HepG2 (cell line): Measurements from ENCODE around the gene BCAP29. TPM values are rescaled to one million over a fixed set of nuclear protein-coding genes. Genes with fewer than 3 reads are reported as not detected.
A peak's percentile ranks its signal among the peaks of the same experiment; 100 is the strongest.

ENCODE experiments used
- ATAC-seq: fragments of 200-7000 bp; cut with Tn5 transposase; 3 replicates; pipeline ENCODE4 v1.9.1; 2020; ENCODE audit warnings: mild to moderate bottlenecking, moderate library complexity
- BruUV-seq: library from RNA; stranded (reverse); fragments of 400-500 nt; replicated peaks from 2 replicates; lab custom pipeline; 2021; lab: Mats Ljungman, UMichigan
- CTCF ChIA-PET: fragments of 300-600 bp; formaldehyde crosslinking; extraction: SDS; loops from one replicate; lab custom pipeline; 2021; ENCODE audit warnings: low total read pairs, inconsistent platforms, low intra/inter-chr PET ratio; lab: Yijun Ruan, JAX
- POLR2A ChIA-PET: fragments of 350-600 bp; sonication (Branson Sonifier 250); formaldehyde crosslinking; loops from one replicate; lab custom pipeline; 2020; ENCODE audit warnings: antibody characterized with exemption, inconsistent platforms; lab: Yijun Ruan, JAX
- DNase-seq: peaks from one replicate; pipeline ENCODE4 v3.0.0-alpha.2; 2015; ENCODE audit warnings: low spot score
- FAIRE-seq: peaks from 3 replicates; lab custom pipeline; 2011; peaks lifted over from hg19 to GRCh38; lab: Jason Lieb, UNC
- H2AFZ ChIP-seq: one replicate; pipeline ENCODE4 v1.6.1; 2011; ENCODE audit warnings: low read length, inconsistent platforms
- H3K27ac ChIP-seq: fragments of 300-600 bp; 3 replicates; pipeline ENCODE4 v1.8.0; 2011; ENCODE audit warnings: mixed run types, mild to moderate bottlenecking, mixed read lengths, low read length, inconsistent platforms; ENCODE audit not compliant: insufficient read depth; ENCODE audit errors: extremely low read length
- H3K27me3 ChIP-seq, 2 experiments: fragments of 200-600 bp in 1 of 2; 2 replicates in 1 of 2; 3 replicates in 1 of 2; pipeline versions ENCODE4 v1.6.0 to v1.8.0; 2011; ENCODE audit warnings: low read length in 2 of 2, mild to moderate bottlenecking in 2 of 2, moderate library complexity in 2 of 2, inconsistent platforms in 1 of 2; ENCODE audit not compliant: insufficient read depth in 2 of 2, control insufficient read depth in 1 of 2
- H3K36me3 ChIP-seq, 2 experiments: fragments of 200-600 bp in 1 of 2; replicated peaks in 1 of 2; 2 replicates in 1 of 2; 3 replicates in 1 of 2; pipeline versions ENCODE4 v1.5.1 to v1.8.0; 2011; ENCODE audit warnings: low read length in 2 of 2, inconsistent platforms in 1 of 2; ENCODE audit not compliant: insufficient read depth in 2 of 2, control insufficient read depth in 1 of 2
- H3K4me1 ChIP-seq: 2 replicates; pipeline ENCODE4 v1.5.1; 2012; ENCODE audit warnings: low read length, inconsistent platforms; ENCODE audit not compliant: insufficient read depth
- H3K4me2 ChIP-seq: 2 replicates; pipeline ENCODE4 v1.6.0; 2011; ENCODE audit warnings: low read depth, low read length, inconsistent platforms
- H3K4me3 ChIP-seq, 3 experiments: fragments of 200-600 bp in 1 of 3; sonication (generic), shearing (Covaris generic) in 1 of 3; replicated peaks in 1 of 3; 2 replicates each; pipeline ENCODE4 v1.5.1; 2011 to 2016; ENCODE audit warnings: low read length in 3 of 3, inconsistent platforms in 2 of 3, low read depth in 2 of 3, mild to moderate bottlenecking in 2 of 3, control low read depth in 1 of 3, mixed read lengths in 1 of 3; ENCODE audit not compliant: insufficient read depth in 1 of 3
- H3K79me2 ChIP-seq: one replicate; pipeline ENCODE4 v1.6.1; 2011; ENCODE audit warnings: low read length, inconsistent platforms; ENCODE audit not compliant: insufficient read depth
- H3K9ac ChIP-seq: 2 replicates; pipeline ENCODE4 v1.6.0; 2011; ENCODE audit warnings: mild to moderate bottlenecking, low read depth, low read length, inconsistent platforms; ENCODE audit not compliant: insufficient read depth
- H3K9me3 ChIP-seq: 2 replicates; pipeline ENCODE4 v1.5.1; 2012; ENCODE audit warnings: mild to moderate bottlenecking, low read length
- H4K20me1 ChIP-seq: 2 replicates; pipeline ENCODE4 v1.6.0; 2011; ENCODE audit warnings: inconsistent platforms, mild to moderate bottlenecking, low read length, moderate library complexity; ENCODE audit not compliant: insufficient read depth
- EZH2 ChIP-seq: conservative IDR thresholded peaks from 2 replicates; pipeline ENCODE4 v1.6.1; 2012; ENCODE audit warnings: mild to moderate bottlenecking, low read depth, low read length, moderate library complexity
- JUNB ChIP-seq: sonication (generic); formaldehyde crosslinking; IDR thresholded peaks from 2 replicates; pipeline ENCODE4 v1.8.0; 2022; ENCODE audit warnings: missing genetic modification reagents, mild to moderate bottlenecking, borderline replicate concordance
- NCOA5 ChIP-seq: sonication (generic); formaldehyde crosslinking; IDR thresholded peaks from 2 replicates; pipeline ENCODE4 v1.4.0; 2020; ENCODE audit warnings: missing genetic modification reagents
- RAD51 ChIP-seq: fragments of 450-650 bp; IDR thresholded peaks from 2 replicates; pipeline ENCODE4 v1.6.1; 2016; ENCODE audit warnings: borderline replicate concordance
- SRF ChIP-seq: IDR thresholded peaks from 2 replicates; pipeline ENCODE4 v1.6.1; 2011; ENCODE audit warnings: mild to moderate bottlenecking, low read depth, low read length, moderate library complexity
- ZBTB7A ChIP-seq: sonication (generic); formaldehyde crosslinking; IDR thresholded peaks from 2 replicates; pipeline ENCODE4 v1.8.0; 2022; ENCODE audit warnings: mild to moderate bottlenecking, missing genetic modification reagents
- ZNF7 ChIP-seq: IDR thresholded peaks from 2 replicates; pipeline ENCODE4 v1.6.1; 2016; ENCODE audit warnings: missing biosample characterization, missing genetic modification reagents
- WGBS: methylation state at CpG from one replicate; pipeline ENCODE4 v1.1.6; 2017; ENCODE audit warnings: low lambda C conversion rate; 5-methylcytosine and 5-hydroxymethylcytosine counted together
- in situ Hi-C: cut with HindIII; loops from 2 replicates; pipeline ENCODE4 v1.10.0; 2017; ENCODE audit warnings: low pct_unique_long_range_greater_than_20kb; ENCODE audit not compliant: extremely low pct_ligation_motif_present
- intact Hi-C: fragments of 100-400 bp; cut with micrococcal nuclease; formaldehyde crosslinking; loops from one replicate; pipeline ENCODE4 v1.10.0; 2022; ENCODE audit not compliant: unreplicated experiment
- polyA plus RNA-seq, 8 experiments: library from polyadenylated mRNA; depleted of rRNA in 3 of 8; stranded (reverse) in 7 of 8; unstranded in 1 of 8; fragments of >200 nt; fragmentation: Illumina TruSeq in 4 of 8; extraction: Trizol in 4 of 8; gene quantifications; 2 replicates each; pipeline versions ENCODE4 v1.2.1 to v1.2.3, GENCODE V29; 2011 to 2016; ENCODE audit warnings: low read depth in 4 of 8, missing spikeins in 1 of 8, mixed read lengths in 1 of 8; ENCODE audit not compliant: insufficient read depth in 1 of 8
- total RNA-seq, 5 experiments: library from RNA; depleted of rRNA; stranded (reverse); fragments of >200 nt; fragmentation: Illumina TruSeq; extraction: Trizol; gene quantifications; 2 replicates each; pipeline ENCODE4 v1.2.3, GENCODE V29; 2016; ENCODE audit warnings: low read depth in 1 of 5
- TF ChIP-seq, protein P1 (sequence below): fragments of 450-650 bp; IDR thresholded peaks from 2 replicates; pipeline ENCODE4 v1.6.1; 2016
- TF ChIP-seq, protein P2 (sequence below): sonication (generic); formaldehyde crosslinking; IDR thresholded peaks from 2 replicates; pipeline ENCODE4 v1.5.0; 2020; ENCODE audit warnings: mild to moderate bottlenecking, missing genetic modification reagents
- TF ChIP-seq, protein P3 (sequence below): IDR thresholded peaks from 2 replicates; pipeline ENCODE4 v1.6.1; 2016; ENCODE audit warnings: missing compliant biosample characterization, missing genetic modification reagents, borderline replicate concordance

The BCAP29 gene
- total and polyA plus RNA-seq, 2 of the 13 experiments (the other 11 are each of a cell fraction or from before 2014, with no cell fraction given) = 15.3 to 35.6 TPM

DNA sequence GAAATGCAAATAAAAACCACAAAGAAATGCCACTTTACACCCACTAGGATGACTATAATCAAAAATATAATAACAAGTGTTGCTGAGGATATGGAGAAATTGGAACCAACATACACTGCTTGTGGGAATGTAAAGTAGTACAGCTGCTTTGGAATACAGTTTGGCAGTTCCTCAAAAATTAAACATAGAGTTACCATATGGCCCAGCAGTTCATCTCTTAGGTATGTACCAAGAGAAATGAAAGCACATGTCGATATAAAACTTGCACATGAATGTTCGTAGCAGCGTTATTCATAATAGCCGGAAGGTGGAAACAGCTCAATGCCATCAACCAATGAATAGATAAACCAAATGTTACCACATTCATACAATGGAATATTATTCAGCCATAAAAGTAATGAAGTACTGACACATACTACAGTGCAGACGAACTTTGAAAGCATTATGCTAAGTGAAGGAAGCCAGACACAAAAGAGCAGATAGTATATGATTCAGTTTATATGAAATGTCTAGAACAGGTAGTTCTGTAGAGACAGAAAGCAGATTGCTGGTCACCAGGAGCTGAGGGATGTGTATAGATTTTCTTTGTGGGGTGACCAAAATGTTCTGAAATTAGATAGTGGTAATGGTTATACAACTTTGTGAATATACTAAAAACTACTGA, 12.4 kb downstream of the BCAP29 start:
- WGBS = 98% methylated on average over 5 of the region's 5 CpGs
- Histone ChIP-seq H3K27ac (no peak overlapping the region), H4K20me1 (no peaks in the 10 kb centered on the region), H3K4me2 (no peak overlapping the region), H3K9ac (no peak overlapping the region), H3K36me3 (peaks cover 0 to 1% of the 10 kb centered on the region in 2 experiments; a peak in 3 of 5 replicates), H2AFZ (no peak overlapping the region), H3K79me2 (no peaks in the 10 kb centered on the region), H3K4me1 (no peaks in the 10 kb centered on the region), H3K27me3 (no peaks in the 10 kb centered on the region), H3K9me3 (no peaks in the 10 kb centered on the region), H3K4me3 (no peak overlapping the region)
- intact Hi-C loops (no loop called here), in situ Hi-C loops (no loop called here)
- BruUV-seq = no TSS peak
- TF ChIP-seq, protein P1, sequence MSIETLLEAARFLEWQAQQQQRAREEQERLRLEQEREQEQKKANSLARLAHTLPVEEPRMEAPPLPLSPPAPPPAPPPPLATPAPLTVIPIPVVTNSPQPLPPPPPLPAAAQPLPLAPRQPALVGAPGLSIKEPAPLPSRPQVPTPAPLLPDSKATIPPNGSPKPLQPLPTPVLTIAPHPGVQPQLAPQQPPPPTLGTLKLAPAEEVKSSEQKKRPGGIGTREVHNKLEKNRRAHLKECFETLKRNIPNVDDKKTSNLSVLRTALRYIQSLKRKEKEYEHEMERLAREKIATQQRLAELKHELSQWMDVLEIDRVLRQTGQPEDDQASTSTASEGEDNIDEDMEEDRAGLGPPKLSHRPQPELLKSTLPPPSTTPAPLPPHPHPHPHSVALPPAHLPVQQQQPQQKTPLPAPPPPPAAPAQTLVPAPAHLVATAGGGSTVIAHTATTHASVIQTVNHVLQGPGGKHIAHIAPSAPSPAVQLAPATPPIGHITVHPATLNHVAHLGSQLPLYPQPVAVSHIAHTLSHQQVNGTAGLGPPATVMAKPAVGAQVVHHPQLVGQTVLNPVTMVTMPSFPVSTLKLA = peak; percentile 77
- TF ChIP-seq, protein P2, sequence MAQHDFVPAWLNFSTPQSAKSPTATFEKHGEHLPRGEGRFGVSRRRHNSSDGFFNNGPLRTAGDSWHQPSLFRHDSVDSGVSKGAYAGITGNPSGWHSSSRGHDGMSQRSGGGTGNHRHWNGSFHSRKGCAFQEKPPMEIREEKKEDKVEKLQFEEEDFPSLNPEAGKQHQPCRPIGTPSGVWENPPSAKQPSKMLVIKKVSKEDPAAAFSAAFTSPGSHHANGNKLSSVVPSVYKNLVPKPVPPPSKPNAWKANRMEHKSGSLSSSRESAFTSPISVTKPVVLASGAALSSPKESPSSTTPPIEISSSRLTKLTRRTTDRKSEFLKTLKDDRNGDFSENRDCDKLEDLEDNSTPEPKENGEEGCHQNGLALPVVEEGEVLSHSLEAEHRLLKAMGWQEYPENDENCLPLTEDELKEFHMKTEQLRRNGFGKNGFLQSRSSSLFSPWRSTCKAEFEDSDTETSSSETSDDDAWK (CRISPR knock-in tag) = no peak
- no peak for ATAC-seq
- peak; percentile 23 for FAIRE-seq
- ChIA-PET CTCF (no interaction called here), POLR2A (no interaction called here)
- no peak for DNase-seq

DNA sequence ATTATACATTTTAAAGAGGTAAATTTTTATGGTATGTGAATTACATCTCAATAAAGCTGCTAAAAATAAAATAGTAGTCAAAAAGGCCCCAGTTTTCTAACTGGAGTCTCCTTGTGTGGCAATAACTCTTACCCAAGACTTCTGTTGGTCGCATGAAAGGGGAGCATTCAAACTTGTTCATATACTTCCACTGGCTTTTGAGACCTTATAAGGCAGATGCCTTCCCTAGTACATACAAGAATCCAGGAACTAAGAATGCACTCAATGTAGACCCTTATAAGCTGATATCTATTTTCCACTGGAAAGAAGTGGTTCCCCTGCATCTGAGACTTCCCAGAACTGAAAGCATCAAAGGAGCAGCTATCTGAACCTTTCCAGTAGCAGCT, 13.0 kb downstream of the BCAP29 start:
- Histone ChIP-seq H3K36me3 (peaks cover 0 to 1% of the 10 kb centered on the region in 2 experiments; a peak in 3 of 5 replicates), H2AFZ (no peak overlapping the region), H3K9ac (no peak overlapping the region), H3K4me3 (no peak overlapping the region), H3K4me1 (no peaks in the 10 kb centered on the region), H3K79me2 (no peaks in the 10 kb centered on the region), H3K4me2 (no peak overlapping the region), H4K20me1 (no peaks in the 10 kb centered on the region), H3K27me3 (no peaks in the 10 kb centered on the region), H3K9me3 (no peaks in the 10 kb centered on the region), H3K27ac (no peak overlapping the region)
- ATAC-seq = no peak
- POLR2A ChIA-PET = no interaction called here
- WGBS = 100% methylated on average over 1 of the region's 1 CpG
- in situ Hi-C loops (no loop called here), intact Hi-C loops (no loop called here)
- no peak for DNase-seq
- CTCF ChIA-PET = no interaction called here
- FAIRE-seq = no peak
- no TSS peak for BruUV-seq
- TF ChIP-seq ZBTB7A (CRISPR knock-in tag) = no peak
- TF ChIP-seq, protein P3, sequence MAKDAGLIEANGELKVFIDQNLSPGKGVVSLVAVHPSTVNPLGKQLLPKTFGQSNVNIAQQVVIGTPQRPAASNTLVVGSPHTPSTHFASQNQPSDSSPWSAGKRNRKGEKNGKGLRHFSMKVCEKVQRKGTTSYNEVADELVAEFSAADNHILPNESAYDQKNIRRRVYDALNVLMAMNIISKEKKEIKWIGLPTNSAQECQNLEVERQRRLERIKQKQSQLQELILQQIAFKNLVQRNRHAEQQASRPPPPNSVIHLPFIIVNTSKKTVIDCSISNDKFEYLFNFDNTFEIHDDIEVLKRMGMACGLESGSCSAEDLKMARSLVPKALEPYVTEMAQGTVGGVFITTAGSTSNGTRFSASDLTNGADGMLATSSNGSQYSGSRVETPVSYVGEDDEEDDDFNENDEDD (CRISPR knock-in tag) = no peak
- TF ChIP-seq ZNF7 (CRISPR knock-in tag) = no peak
- TF ChIP-seq SRF = no peak
- TF ChIP-seq RAD51 = no peak
- no peak for TF ChIP-seq EZH2
- no peak for TF ChIP-seq JUNB (CRISPR knock-in tag)
- no peak for TF ChIP-seq NCOA5 (CRISPR knock-in tag)
